ENCODE results near the gene CCDC8. TPM values are rescaled to one million over a fixed set of nuclear protein-coding genes. Genes with fewer than 3 reads are reported as not detected.

The CCDC8 gene
- total RNA-seq, 1 experiment from 2014 or later, result 0.18 TPM

DNA sequence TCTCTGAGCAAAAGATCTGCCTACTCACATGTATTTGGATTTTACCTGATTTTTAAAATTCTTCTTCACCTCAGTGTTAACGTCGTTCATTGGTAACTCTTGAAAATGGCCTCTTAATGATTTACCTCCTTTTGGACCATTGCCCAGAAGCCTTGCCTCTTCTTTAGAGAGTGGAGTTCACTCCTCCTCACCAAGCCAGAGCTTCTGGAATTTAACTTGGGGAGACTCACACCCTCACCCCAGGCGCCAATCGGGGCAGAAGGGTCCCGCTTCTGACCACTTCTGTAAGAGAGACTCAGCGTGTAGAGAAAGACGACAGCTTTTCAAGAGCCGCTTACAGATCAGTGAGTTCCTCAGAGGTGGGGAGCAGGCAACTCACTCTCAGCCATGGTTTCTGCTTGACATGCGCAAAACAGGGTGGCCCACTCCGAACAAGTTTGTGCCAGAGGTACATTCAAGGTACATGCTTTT is 12.7 kb upstream of the CCDC8 start:
- Histone ChIP-seq H3K4me3 (ENCODE audit: low read depth, low read length) (peak overlapping the region; percentile 44), H3K27me3 (replicated peaks; ENCODE audit: control insufficient read depth, insufficient read depth, low read length) (no peaks in the 10 kb centered on the region), H3K4me1 (no peaks in the 10 kb centered on the region), H3K9me3 (no peaks in the 10 kb centered on the region), H3K36me3 (ENCODE audit: control insufficient read depth, insufficient read depth, low read length) (no peaks in the 10 kb centered on the region)
- intact Hi-C loops (cut with micrococcal nuclease; ENCODE audit: unreplicated experiment), result no loop called here
- peak overlapping the region; percentile 78 for H3K4me3 Mint-ChIP-seq (ENCODE audit: unreplicated experiment)
- H3K27me3 Mint-ChIP-seq (ENCODE audit: insufficient read depth, unreplicated experiment), result peaks cover 16% of the 10 kb centered on the region
- ChIA-PET POLR2A (no interaction called here), CTCF (no interaction called here)
- no TSS peak for BruUV-seq (replicated peaks)
- H3K4me1 Mint-ChIP-seq (ENCODE audit: low read depth, unreplicated experiment), result peaks cover 6% of the 10 kb centered on the region
- no peak for DNase-seq
- no peaks in the 10 kb centered on the region for H3K36me3 Mint-ChIP-seq (ENCODE audit: insufficient read depth, unreplicated experiment)
- TF ChIP-seq, protein P1, sequence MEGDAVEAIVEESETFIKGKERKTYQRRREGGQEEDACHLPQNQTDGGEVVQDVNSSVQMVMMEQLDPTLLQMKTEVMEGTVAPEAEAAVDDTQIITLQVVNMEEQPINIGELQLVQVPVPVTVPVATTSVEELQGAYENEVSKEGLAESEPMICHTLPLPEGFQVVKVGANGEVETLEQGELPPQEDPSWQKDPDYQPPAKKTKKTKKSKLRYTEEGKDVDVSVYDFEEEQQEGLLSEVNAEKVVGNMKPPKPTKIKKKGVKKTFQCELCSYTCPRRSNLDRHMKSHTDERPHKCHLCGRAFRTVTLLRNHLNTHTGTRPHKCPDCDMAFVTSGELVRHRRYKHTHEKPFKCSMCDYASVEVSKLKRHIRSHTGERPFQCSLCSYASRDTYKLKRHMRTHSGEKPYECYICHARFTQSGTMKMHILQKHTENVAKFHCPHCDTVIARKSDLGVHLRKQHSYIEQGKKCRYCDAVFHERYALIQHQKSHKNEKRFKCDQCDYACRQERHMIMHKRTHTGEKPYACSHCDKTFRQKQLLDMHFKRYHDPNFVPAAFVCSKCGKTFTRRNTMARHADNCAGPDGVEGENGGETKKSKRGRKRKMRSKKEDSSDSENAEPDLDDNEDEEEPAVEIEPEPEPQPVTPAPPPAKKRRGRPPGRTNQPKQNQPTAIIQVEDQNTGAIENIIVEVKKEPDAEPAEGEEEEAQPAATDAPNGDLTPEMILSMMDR (IDR thresholded peaks at IDR 0.05; ENCODE audit: insufficient read depth in 1 of 2, low read depth in 1 of 2, low read length in 1 of 2, severe bottlenecking in 1 of 2, unreplicated experiment in 1 of 2), result no peak
- H3K9me3 Mint-ChIP-seq (ENCODE audit: unreplicated experiment), result no peaks in the 10 kb centered on the region
- H3K27ac Mint-ChIP-seq (ENCODE audit: unreplicated experiment), result peak overlapping the region; percentile 13

DNA sequence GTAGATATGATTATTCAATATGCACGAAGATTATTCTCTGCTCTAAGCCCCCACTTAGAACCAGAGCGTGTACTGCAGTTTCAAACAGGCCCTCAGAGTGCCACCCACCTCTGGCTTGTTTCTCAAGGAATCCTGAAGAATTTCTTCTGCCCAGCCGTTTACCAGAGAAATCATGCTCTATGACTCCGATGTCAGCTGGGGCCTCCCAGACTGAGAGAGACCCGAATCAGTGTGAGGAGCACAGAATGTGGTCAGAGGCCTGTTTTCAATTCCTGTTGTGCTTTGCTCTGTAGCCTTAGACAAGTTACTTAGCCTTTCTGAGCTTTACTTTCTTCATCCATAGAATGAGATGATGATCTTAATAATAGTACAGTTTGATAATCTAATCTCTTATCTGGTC is 9.8 kb upstream of the CCDC8 start:
- no peak for DNase-seq
- intact Hi-C loops (cut with micrococcal nuclease; ENCODE audit: unreplicated experiment), result no loop called here
- H3K4me3 Mint-ChIP-seq (ENCODE audit: unreplicated experiment), result no peak overlapping the region
- BruUV-seq (replicated peaks), result no TSS peak
- peaks cover 15% of the 10 kb centered on the region for H3K27me3 Mint-ChIP-seq (ENCODE audit: insufficient read depth, unreplicated experiment)
- TF ChIP-seq, protein P1 (IDR thresholded peaks at IDR 0.05; ENCODE audit: insufficient read depth in 1 of 2, low read depth in 1 of 2, low read length in 1 of 2, severe bottlenecking in 1 of 2, unreplicated experiment in 1 of 2), result no peak
- ChIA-PET CTCF (interaction anchor here (0.6 kb wide), 1 partner anchor 194 kb away, joined by 5 read pairs; no protein-coding TSS in a partner anchor), POLR2A (no interaction called here)
- peaks cover 6% of the 10 kb centered on the region for H3K4me1 Mint-ChIP-seq (ENCODE audit: low read depth, unreplicated experiment)
- H3K27me3 ChIP-seq (replicated peaks; ENCODE audit: control insufficient read depth, insufficient read depth, low read length), result no peaks in the 10 kb centered on the region
- H3K4me1 ChIP-seq, result no peaks in the 10 kb centered on the region
- H3K4me3 ChIP-seq (ENCODE audit: low read depth, low read length), result no peak overlapping the region
- no peaks in the 10 kb centered on the region for H3K9me3 ChIP-seq
- no peak overlapping the region for H3K27ac Mint-ChIP-seq (ENCODE audit: unreplicated experiment)
- no peaks in the 10 kb centered on the region for H3K36me3 ChIP-seq (ENCODE audit: control insufficient read depth, insufficient read depth, low read length)
- H3K9me3 Mint-ChIP-seq (ENCODE audit: unreplicated experiment), result no peaks in the 10 kb centered on the region
- H3K36me3 Mint-ChIP-seq (ENCODE audit: insufficient read depth, unreplicated experiment), result no peaks in the 10 kb centered on the region

- intact Hi-C loops (cut with micrococcal nuclease; ENCODE audit: unreplicated experiment), result no loop called here
- no peaks in the 10 kb centered on the region for H3K9me3 Mint-ChIP-seq (ENCODE audit: unreplicated experiment)
- TF ChIP-seq, protein P1 (IDR thresholded peaks at IDR 0.05; ENCODE audit: insufficient read depth in 1 of 2, low read depth in 1 of 2, low read length in 1 of 2, severe bottlenecking in 1 of 2, unreplicated experiment in 1 of 2), result no peak
- POLR2A ChIA-PET, result no interaction called here
- H3K4me1 Mint-ChIP-seq (ENCODE audit: low read depth, unreplicated experiment), result peaks cover 6% of the 10 kb centered on the region
- H3K27me3 ChIP-seq (replicated peaks; ENCODE audit: control insufficient read depth, insufficient read depth, low read length), result no peaks in the 10 kb centered on the region
- no peaks in the 10 kb centered on the region for H3K36me3 Mint-ChIP-seq (ENCODE audit: insufficient read depth, unreplicated experiment)
- CTCF ChIA-PET, result no interaction called here
- BruUV-seq (replicated peaks), result no TSS peak
- no peak overlapping the region for H3K4me3 Mint-ChIP-seq (ENCODE audit: unreplicated experiment)
- H3K36me3 ChIP-seq (ENCODE audit: control insufficient read depth, insufficient read depth, low read length), result no peaks in the 10 kb centered on the region
- peaks cover 9% of the 10 kb centered on the region for H3K27me3 Mint-ChIP-seq (ENCODE audit: insufficient read depth, unreplicated experiment)
- H3K4me3 ChIP-seq (ENCODE audit: low read depth, low read length), result no peak overlapping the region
- H3K27ac Mint-ChIP-seq (ENCODE audit: unreplicated experiment), result no peak overlapping the region
- H3K4me1 ChIP-seq, result no peaks in the 10 kb centered on the region
- no peak for DNase-seq
- no peaks in the 10 kb centered on the region for H3K9me3 ChIP-seq
These were observed 9.0 kb upstream of the CCDC8 start for GRCh38 chr19:46422344-46422743.

Measured in Caco-2 (cell line).